SKM-1 (cell line): ENCODE data around the gene RPS27.
A peak's percentile ranks its signal among the peaks of the same experiment; 100 is the strongest.
"Not testable (repeated sequence)": the region's sequence is repeated elsewhere in the genome, so short reads cannot be mapped to it uniquely, and the experiment has no call there.

Experiments used
- DNase-seq: peaks from one replicate; lab custom pipeline; 2025; ENCODE audit not compliant: unreplicated experiment; lab: John Stamatoyannopoulos, UW

The RPS27 gene

DNA sequence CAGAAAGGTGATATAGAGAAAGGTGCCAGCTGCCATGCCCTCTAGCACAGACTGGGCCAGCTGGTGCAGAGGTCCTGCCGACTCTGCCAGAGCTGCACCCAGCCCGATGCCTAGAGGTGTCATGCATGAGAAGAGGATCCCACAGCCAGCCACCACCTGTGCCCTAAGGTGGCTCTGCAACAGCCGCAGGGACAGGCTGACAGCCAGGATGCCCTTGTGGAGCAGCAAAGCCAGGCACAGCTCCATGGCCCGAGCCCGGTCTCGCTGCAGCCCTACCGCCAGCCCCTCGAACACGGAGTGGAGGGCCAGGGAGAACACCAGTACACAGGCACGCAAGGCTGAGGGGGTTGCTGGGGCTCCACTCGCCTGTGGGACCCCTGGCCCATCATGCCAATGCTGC lies 30.4 kb upstream of the RPS27 start:
- no peak for DNase-seq

DNA sequence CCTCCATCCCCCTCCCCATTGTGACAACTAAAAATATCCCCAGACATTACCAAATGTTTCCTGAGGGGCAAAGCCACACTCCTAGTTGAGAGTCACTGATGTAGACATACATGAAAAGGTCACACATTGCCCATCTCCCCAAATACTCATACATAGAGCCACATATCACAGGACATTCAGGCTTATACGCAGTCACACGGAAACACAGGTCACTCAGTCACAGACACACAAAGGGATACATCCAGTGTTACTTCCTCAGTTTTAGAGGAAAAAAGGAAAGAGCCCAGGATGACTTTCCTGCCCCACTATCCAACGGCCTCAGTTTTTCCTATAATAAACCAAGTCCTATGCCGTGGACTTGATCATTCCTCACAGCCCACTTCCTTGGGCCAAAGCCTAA lies 29.1 kb upstream of the RPS27 start:
- no peak for DNase-seq

DNA sequence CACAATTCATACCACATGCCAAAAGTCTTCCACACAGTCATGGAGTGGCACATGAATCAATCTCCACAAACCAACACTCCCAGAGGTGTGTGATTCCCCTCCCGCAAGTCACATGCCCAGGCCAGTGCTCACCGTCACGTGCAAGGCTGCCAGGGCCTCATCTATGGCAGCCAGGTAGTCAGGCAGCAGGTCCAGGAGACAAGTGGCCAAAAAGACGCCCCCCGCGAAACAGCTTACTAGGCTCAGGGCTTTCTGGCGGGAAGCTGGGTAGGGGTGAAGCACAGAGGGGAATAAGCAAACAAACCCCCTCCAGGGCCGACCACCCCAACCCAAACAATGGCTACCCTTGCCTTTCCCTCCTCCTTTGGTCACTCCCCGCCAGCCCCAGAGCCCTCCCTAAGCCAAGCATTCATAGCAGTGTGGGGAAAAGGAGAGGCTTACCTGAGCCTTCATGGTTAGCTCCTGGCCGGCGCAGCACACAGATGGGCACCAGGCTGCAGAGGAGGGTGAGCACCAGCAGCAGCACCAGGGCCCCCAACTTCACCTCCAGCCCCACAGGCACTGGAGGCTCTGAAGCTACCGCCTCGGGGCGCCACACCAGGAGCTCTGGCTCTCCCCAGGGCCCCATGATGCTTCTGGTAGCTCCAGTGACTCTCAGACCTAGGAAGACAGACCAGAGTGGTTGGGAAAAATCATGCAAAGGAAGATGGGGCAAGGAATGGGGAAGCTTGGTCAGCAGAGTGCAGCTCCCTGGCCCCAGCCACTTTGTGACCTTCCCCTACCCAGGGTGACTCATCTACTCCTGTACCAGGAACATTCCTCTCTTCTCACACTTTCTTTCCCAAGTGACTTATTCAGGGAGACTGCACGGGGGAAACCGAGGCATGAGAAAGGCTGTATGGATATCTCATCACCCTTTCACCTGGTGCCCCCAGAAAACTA lies 28.2 kb upstream of the RPS27 start:
- peak; percentile 71 for DNase-seq

DNA sequence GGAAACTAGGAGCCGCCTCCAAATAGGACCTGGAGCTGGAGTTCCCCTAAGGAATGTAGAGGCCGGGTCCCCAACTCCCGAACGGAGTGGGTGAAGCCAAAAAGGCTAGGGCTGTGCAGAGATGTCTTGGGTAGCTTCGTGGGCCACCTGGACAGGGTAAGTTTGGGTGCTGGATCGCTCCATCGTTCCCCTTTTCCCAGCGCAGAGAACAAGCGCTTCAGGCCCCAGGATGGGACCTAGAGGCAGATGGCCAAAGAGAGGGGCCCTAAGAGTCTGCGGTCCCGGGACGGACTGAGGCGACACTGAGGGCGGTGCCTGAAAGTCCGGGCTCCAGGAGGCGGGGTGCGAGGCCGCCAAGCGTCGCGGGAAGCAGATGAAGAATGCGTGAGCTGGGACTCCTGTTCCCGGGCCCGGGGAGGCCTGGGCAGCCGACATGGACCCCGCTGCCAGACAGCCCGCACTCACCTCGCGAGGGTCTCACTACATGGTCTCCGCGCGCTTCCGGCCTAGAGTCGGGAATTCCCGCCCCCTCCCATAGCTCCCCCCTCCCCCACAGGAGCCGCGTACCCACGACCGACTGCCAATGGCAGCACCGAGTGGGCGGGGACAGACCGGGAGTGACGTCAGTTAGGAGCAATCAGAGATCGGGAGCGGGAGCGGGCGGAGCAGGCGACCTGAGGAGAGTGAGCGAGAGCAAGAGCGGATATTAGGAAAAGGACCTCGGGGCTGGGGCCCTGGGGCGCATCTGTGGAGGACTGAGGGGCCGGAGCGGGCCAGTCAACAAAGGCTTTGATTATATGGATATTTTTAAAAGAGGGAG lies 27.3 kb upstream of the RPS27 start, which contains the start of gene SLC39A1:
Gene SLC39A1 (minus strand): TSS at position 508 of the 820 bp plus-strand sequence. CDS start 822 bp downstream, outside the sequence.
- DNase-seq, result peak; percentile 99

DNA sequence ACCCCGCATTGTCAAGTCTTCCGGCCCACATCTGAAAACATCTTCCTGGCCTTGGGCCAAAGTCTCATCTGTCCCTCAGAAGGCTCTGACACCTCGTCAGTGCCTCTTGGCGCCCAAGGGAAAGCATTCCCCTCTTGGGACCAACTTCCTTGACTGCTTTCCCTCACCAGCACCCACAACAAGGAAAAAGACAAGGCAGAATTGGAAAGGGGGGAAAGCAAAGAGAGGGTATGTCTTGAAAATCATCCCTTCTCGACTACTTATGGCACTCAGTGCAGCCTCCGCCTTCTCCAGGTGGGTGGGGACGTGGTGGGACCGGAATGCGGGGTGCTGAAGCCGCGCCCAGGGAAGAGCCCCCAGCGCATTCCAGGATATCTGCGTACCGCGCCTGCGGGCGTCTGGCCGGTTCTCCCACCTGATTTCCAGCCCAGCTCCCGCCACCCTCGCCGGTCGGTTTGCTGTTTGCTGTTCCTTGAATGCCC lies 26.7 kb upstream of the RPS27 start:
- DNase-seq, result no peak

DNA sequence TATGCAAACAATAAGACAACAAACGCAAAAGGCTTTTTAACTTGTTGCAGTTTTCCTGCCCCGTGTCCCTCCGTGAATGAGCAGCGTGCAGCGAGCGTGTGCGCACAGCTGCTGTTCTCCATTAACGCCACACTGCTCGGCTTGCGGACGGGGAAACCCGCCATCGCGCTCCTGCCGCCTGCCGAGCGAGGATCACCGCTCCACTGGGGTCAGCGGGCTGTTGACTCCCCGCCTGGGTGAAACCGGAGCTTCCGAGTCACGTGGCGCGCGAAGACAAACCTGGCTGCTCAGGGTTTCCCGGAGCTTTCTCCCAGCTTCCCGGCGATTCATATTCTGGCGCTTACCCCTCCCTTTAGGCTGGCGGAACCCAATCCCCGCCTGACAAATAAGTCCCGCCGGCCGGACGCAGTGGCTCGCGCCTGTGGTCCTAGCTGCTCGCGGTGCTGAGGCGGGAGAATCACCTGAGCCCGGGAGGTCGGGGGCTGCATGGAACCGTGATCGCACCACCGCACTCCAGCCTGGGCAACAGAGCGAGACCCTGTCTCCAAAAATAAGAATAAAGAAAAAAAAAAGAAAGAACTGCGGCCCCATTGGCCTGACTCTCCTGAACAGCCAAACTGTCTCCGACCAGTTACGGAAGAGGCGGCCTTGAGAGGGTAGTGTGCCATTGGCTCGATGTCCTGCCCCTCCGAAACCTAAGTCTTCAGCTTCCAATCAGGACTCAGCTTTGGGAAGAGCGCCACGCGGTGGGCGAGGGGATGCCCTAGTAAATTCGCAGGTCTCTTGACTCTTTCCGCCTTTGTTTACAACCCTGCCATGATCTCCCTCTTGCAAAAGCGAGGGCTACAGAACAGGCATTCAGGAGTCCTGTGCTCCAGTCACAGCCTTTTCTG lies 23.2 kb upstream of the RPS27 start, which contains the start of gene CREB3L4:
Gene CREB3L4 (plus strand): TSS at position 796 of the 893 bp plus-strand sequence. CDS start 624 bp downstream, outside the sequence.
- peak; percentile 100 for DNase-seq

DNA sequence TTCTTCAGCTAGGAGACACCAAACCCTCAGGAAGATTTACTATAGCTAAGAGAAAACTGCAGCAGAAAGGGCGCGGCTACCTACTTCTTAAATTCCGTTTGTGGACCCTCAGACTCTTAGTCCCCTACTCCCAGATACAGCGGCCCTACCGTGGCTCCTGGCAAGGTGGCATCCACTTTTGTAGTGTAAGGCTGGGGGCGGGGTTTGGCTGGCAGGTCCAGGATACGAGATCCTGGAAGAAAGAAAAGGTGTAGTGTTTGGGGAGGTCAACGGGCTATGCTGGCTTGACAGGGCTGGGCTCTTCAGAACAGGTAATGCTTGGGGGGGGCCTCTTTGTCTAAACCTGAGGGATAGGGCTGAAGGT lies 22.6 kb upstream of the RPS27 start:
- DNase-seq, result no peak

DNA sequence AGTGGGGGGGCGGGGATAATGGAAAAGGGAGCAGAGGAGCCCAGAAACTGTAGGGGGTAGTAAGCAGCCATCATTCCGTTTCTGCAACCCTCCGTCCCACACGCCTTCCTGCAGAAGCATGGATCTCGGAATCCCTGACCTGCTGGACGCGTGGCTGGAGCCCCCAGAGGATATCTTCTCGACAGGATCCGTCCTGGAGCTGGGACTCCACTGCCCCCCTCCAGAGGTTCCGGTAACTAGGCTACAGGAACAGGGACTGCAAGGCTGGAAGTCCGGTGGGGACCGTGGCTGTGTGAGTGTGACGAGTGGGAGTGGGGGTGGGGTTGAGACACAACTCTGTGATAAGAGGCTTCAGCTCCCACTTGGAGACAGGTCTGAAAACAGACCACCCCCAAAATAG lies 22.2 kb upstream of the RPS27 start:
- DNase-seq, result no peak

DNA sequence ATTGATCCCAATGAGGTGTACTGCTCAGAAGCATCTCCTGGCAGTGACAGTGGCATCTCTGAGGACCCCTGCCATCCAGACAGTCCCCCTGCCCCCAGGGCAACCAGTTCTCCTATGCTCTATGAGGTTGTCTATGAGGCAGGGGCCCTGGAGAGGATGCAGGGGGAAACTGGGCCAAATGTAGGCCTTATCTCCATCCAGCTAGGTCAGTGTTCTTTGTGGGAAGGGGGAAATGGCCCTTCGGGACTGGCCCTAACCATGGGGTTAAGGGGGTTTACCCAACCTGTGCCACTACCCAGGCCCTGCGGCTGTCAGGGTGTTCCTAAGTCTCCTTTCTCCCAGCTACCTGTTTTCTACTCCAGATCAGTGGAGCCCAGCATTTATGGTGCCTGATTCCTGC lies 21.6 kb upstream of the RPS27 start:
- no peak for DNase-seq

DNA sequence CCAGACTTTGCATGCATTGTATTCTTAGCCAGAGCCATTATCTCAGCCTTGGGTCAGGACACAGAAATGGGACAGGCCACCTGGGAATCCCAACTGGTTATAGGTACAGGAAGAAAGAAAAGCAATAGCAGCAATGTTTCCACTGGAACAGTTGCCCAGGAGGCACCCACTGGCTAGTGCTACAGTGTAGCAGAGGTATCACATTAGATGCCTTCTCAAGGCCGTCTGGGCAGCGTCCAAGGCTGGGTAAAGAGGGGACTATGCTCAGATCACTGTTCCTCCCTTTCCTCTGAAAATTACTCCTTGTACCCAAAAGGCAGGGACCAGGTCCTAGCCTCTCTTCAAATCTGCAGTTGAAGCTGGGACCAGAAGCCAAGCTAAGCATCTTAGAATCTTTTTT lies 20.2 kb upstream of the RPS27 start:
- no peak for DNase-seq

DNA sequence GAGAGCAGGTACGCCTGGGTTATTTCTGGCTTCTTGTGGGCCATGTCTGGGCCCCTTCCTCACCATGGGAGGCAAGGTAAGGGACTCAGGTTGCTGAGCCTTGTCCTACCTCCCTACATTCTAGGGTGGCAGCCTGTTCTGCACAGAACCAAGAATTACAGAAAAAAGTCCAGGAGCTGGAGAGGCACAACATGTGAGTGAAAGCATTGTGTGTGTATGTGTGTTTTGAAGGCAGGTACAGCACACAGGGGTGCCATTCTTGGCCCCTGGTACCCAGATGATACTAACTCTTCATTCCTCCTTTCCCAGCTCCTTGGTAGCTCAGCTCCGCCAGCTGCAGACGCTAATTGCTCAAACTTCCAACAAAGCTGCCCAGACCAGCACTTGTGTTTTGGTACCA lies 17.5 kb upstream of the RPS27 start:
- DNase-seq, result no peak

DNA sequence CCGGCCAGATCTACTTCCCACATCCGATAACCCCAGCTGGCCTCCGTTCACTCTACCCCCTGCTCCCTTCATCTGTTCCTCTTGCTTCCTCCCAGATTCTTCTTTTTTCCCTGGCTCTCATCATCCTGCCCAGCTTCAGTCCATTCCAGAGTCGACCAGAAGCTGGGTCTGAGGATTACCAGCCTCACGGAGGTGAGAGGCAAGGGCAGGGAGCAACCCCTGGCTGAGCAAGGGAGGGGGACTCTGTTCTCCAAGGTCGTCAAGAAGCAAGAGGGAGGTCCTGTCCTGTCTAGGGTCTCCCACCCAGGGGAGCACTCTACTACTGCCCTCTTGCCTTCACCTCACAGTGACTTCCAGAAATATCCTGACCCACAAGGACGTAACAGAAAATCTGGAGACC lies 17.0 kb upstream of the RPS27 start:
- DNase-seq, result no peak

DNA sequence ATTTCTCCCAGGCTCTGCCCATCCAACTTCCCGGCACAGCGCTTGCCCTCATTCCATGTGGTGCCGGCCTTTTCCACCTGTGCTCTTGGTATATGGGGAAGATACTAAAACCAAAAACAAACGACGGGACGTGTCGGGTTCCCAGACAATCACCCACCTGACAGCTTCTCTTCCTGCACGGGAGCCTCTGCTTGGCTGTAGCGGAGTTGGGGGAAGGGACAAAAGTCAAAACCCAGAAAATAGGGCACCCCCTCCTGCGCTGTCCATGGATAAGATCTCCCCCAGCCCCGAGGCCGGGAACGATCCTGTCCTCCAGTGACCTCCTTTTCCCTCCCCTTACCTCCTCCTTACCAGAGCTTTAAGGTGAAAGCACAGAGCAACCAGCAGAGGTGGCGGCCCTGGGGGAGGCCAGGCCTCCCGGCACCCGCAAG lies 13.7 kb upstream of the RPS27 start:
- no peak for DNase-seq

DNA sequence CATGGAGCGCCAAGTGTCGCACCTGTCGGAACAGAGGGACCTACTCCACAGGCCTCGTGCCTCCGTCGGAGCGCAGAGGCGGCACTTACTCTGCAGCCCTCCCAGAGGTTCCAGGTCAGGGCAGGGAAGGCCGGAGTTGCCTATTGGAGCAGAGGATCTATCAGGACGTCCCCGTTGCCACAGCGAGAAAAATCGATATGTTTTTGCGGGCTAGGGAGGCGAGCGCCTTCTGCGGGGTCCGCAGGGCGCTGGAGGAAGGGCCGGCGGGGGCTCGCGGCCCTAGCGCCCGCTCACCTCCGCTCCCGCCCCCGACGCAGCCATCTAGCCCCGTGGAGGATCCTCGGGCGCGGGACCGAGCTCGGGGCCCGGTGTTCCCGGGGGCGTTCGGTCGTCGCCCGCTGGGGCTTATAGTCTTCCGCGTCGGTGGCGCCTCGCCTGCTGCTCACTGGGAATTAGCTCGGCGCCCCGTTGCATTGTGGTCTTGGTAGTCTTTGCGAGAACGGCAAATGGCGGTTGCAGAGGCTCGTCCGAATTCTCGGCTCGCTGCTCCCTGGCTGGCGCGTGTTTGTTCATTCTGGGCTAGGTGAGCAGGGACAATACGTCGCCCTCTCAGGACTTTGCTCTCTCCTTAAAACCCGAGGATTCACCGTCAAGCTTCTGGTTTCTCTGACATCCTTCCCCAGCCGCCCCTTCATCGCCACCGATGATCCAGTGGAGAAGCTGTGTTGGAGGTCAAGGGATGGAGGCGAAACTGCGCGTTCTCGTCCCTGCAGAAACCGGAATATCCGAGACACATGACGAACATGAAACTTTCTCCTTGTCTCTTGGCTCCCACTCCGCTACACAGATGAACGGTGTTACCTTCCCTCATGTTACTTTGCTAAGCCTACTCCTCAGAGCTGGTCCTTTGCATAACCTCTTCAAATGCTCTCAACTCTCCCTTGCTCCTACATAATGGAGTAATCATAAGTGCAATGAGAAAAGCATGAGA lies 13.0 kb upstream of the RPS27 start, which contains the start of gene JTB:
Gene JTB (minus strand): TSS at position 425 of the 991 bp plus-strand sequence. CDS start 422 bp downstream, at position 3.
- DNase-seq, result peak; percentile 85

DNA sequence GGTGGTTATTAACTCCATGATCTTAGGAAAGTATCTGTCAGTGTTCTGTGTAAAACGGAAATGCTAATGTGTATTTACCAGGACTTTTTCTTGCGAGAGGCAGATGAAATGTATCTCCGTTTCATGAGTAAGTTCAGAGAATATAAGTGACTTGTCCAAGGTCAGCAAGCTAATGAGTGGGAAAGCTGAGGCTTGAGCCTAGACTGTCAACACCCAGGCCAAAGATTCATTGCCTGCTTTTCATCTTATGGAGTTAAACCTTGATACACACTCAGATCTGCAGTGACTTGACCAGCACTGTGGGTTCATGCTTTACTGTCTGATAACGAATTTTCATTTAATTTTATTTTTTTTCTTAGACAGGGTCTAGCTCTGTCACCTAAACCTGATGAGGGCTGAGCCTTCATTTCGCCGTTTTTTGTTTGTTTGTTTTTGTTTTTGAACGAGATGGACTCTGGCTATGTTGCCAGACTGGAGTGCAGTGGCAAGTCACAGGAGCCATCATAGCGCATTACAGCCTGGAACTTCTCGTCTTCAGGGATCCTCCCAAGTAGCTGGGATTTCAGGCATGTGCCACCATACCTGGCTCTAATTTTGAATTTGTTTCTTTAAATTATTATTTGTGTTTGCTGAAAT lies 12.2 kb upstream of the RPS27 start:
- no peak for DNase-seq

DNA sequence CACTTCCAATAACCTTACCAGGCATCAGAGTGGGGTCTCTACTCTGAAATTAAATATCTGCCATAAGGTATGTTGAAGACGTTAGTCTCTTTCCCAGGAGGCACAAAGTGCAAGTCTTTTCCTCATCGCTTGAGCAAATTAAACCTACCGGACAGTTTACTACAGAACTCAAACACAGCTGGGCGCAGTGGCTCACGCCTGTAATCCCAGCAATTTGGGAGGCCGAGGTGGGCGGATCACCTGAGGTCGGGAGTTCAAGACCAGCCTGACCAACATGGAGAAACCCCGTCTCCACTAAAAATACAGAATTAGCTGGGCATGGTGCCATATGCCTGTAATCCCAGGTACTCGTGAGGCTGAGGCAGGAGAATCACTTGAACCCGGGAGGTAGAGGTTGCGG lies 11.5 kb upstream of the RPS27 start:
- DNase-seq, result not testable (repeated sequence)

DNA sequence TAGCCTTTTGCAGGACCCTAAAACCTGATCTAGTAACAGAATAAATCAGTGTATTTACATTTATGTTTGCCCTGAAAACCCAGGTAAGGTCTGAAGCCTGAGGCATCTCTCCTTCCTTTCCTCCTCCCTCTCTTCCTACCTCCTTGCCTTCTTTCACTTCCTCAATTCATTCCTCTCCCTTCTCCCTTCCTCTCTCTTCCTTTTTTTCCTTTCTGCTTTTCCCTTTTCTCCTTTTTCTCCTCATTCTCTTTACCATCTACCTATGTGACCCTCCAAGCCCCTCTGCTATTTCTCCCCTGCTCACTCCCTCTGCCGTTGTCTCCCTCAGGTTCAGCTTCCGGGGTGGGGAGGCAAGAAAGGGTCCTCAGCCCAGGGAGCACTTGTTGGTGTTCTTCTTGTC lies 8.8 kb upstream of the RPS27 start:
- not testable (repeated sequence) for DNase-seq

DNA sequence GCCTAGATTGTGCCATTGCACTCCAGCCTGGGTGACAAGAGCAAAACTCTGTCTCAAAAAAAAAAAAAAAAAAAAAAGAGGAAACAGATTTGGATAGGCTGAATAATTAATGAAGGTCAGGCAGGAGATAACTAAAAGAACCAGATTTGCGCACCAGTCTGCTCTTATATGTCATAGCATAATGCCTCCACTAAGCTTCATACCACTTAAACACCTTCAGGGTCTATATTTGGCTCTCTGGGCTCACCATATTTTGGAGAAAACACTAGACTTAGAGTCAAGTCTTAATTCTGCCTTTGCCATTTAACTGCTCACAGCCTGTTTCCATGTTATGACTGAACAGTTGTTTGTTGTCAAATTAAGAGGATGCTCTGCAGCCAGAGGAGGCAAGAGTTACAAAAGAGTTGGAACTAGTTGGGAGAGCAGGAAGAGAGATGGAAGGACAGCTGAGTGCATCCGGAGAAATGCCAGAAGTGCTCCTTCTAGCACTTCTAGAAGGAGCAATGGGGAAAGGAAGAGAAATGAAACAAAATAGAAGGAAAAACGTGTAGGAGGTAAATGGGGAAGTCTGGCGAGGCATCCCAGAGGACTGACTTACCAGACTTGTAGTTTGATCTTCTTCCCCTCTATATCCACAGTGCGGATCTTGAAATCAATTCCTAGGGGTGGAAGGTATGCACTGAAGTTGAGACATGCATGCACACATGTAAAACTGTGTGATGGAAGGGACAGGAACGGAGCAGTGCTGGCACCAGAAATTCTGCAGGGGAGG lies 6.3 kb upstream of the RPS27 start:
- DNase-seq, result no peak
